Measurements from ENCODE around the gene DCBLD1. TPM values are rescaled to one million over a fixed set of nuclear protein-coding genes. Genes with fewer than 3 reads are reported as not detected.

The DCBLD1 gene
- total RNA-seq, 1 experiment from 2014 or later: 19.5 TPM

DNA sequence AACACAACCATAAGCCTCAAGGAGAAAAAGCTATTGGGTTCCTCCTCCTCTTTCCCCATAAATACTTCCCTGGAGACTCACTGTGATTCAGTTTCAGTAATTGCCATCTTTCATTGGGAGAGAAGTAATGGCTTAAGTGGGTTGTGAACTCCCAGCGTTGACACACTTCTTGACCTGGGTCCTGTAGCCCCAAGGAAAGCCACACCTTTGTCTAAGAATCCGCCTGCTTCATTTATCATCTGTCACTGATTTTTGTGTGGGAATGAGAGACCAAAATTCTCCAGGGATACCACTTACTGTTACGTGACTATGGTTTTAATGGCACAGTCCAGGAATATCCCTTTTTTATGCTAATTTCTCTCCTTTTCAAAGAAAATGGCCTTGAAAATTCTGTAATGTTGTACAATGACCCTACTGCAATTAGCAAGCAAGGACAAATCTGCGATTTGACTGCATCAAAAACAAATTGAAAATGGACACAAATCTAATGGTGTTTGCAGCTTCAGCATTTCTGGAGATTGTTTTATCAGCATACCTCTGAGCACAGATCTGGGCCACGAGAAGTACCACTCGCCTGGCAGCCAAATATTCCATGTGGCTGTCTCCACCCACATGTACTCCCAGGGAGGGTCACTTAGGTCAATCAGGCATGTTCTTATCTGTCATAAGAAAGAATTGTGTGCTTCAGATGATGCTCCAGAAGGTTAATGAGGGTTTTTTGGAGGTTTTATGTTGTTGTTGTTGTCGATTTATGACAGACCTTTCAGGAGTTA is 29.8 kb downstream of the DCBLD1 start (continued):
- TF ChIP-seq, protein P1, sequence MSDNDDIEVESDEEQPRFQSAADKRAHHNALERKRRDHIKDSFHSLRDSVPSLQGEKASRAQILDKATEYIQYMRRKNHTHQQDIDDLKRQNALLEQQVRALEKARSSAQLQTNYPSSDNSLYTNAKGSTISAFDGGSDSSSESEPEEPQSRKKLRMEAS (IDR thresholded peaks at IDR 0.05): no peak
- TF ChIP-seq ZNF274 (IDR thresholded peaks at IDR 0.05; ENCODE audit: low read depth, low read length) (no peak), FOSL1 (IDR thresholded peaks at IDR 0.05; ENCODE audit: low read depth) (no peak), EZH2phosphoT487 (IDR thresholded peaks at IDR 0.05; ENCODE audit: borderline replicate concordance) (no peak), YY1 (IDR thresholded peaks at IDR 0.05; ENCODE audit: extremely low read depth, insufficient replicate concordance, low read depth, low read length) (no peak)
- TF ChIP-seq, protein P2, sequence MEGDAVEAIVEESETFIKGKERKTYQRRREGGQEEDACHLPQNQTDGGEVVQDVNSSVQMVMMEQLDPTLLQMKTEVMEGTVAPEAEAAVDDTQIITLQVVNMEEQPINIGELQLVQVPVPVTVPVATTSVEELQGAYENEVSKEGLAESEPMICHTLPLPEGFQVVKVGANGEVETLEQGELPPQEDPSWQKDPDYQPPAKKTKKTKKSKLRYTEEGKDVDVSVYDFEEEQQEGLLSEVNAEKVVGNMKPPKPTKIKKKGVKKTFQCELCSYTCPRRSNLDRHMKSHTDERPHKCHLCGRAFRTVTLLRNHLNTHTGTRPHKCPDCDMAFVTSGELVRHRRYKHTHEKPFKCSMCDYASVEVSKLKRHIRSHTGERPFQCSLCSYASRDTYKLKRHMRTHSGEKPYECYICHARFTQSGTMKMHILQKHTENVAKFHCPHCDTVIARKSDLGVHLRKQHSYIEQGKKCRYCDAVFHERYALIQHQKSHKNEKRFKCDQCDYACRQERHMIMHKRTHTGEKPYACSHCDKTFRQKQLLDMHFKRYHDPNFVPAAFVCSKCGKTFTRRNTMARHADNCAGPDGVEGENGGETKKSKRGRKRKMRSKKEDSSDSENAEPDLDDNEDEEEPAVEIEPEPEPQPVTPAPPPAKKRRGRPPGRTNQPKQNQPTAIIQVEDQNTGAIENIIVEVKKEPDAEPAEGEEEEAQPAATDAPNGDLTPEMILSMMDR (IDR thresholded peaks at IDR 0.05 in 2 of 3, conservative IDR thresholded peaks at IDR 0.05 in 1 of 3; ENCODE audit: borderline replicate concordance in 1 of 3, insufficient read depth in 1 of 3, low read depth in 2 of 3, low read length in 2 of 3): no peak

DNA sequence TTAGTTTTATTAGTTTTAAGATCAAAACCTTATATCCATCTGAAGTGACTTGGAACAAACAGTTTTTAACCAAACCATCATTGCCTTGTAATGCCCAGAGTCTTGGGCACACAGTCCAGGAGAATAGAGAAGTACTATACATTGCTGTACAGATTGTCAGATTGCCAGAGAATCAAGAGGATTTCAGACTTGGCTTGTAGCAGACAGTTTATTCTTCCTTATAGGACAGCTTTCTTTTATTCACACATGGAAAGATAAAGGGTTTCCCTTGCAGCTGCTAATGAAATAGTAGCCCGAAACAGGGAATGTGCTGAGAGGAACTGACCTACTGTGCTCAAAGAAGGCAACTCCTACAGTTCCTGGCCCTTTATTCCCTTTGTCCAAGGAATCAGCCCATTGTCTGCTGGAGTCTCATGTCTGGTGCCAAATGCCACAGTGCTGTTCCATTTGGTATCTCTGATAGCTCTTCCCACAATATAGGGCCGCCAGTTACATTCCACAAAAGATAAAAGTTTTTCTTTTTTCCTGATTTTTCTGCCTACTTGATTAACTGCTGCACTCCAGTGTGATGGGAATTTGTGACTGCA is 30.6 kb downstream of the DCBLD1 start:
- BruUV-seq (replicated peaks): no TSS peak
- H3K27me3 ChIP-seq (ENCODE audit: insufficient read depth, low read length): no peaks in the 10 kb centered on the region
- H2AFZ ChIP-seq (ENCODE audit: low read depth, low read length, poor library complexity, severe bottlenecking): no peak overlapping the region
- RAD21 ChIA-PET (ENCODE audit: low non-redundant PET in 1 of 2, low total read pairs in 2 of 2, uncharacterized antibody in 2 of 2, unreplicated experiment in 2 of 2): no interaction called here
- POLR2A ChIA-PET: no interaction called here
- no peak overlapping the region for H3K4me3 ChIP-seq (replicated peaks in 1 of 2; ENCODE audit: low read depth in 1 of 2, low read length in 2 of 2)
- H4K20me1 ChIP-seq (ENCODE audit: insufficient read depth): no peaks in the 10 kb centered on the region
- H3K9me2 ChIP-seq (ENCODE audit: insufficient read depth): no peaks in the 10 kb centered on the region
- ATAC-seq (no peak), DNase-seq (ENCODE audit: low read depth, low spot score) (no peak)
- H3K79me2 ChIP-seq (ENCODE audit: insufficient read depth, low read length): no peaks in the 10 kb centered on the region
- no peak overlapping the region for H3K9ac ChIP-seq (ENCODE audit: low read length)
- CTCF ChIA-PET: no interaction called here
- no peak overlapping the region for H3K4me2 ChIP-seq (ENCODE audit: low read length)
- no peaks in the 10 kb centered on the region for H3K4me1 ChIP-seq (ENCODE audit: control insufficient read depth in 1 of 2, insufficient read depth in 2 of 2, low read length in 2 of 2)
- no peaks in the 10 kb centered on the region for H3K9me3 ChIP-seq (ENCODE audit: control insufficient read depth in 1 of 2, insufficient read depth in 1 of 2, low read depth in 1 of 2, low read length in 2 of 2)
- H3K36me3 ChIP-seq (ENCODE audit: control insufficient read depth in 1 of 2, insufficient read depth in 2 of 2, low read length in 2 of 2): no peaks in the 10 kb centered on the region
- H3K27ac ChIP-seq (ENCODE audit: low read depth, low read length): no peak overlapping the region
- intact Hi-C loops (cut with micrococcal nuclease): no loop called here
- TF ChIP-seq EZH2phosphoT487 (IDR thresholded peaks at IDR 0.05; ENCODE audit: borderline replicate concordance): no peak
- no peak for TF ChIP-seq SP1 (IDR thresholded peaks at IDR 0.05; ENCODE audit: low read depth)
- TF ChIP-seq, protein P3, sequence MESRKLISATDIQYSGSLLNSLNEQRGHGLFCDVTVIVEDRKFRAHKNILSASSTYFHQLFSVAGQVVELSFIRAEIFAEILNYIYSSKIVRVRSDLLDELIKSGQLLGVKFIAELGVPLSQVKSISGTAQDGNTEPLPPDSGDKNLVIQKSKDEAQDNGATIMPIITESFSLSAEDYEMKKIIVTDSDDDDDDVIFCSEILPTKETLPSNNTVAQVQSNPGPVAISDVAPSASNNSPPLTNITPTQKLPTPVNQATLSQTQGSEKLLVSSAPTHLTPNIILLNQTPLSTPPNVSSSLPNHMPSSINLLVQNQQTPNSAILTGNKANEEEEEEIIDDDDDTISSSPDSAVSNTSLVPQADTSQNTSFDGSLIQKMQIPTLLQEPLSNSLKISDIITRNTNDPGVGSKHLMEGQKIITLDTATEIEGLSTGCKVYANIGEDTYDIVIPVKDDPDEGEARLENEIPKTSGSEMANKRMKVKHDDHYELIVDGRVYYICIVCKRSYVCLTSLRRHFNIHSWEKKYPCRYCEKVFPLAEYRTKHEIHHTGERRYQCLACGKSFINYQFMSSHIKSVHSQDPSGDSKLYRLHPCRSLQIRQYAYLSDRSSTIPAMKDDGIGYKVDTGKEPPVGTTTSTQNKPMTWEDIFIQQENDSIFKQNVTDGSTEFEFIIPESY (IDR thresholded peaks at IDR 0.05; ENCODE audit: extremely low read depth, insufficient replicate concordance, low read length): no peak
- TF ChIP-seq RAD21 (IDR thresholded peaks at IDR 0.05; ENCODE audit: low read depth): no peak
- TF ChIP-seq, protein P4, sequence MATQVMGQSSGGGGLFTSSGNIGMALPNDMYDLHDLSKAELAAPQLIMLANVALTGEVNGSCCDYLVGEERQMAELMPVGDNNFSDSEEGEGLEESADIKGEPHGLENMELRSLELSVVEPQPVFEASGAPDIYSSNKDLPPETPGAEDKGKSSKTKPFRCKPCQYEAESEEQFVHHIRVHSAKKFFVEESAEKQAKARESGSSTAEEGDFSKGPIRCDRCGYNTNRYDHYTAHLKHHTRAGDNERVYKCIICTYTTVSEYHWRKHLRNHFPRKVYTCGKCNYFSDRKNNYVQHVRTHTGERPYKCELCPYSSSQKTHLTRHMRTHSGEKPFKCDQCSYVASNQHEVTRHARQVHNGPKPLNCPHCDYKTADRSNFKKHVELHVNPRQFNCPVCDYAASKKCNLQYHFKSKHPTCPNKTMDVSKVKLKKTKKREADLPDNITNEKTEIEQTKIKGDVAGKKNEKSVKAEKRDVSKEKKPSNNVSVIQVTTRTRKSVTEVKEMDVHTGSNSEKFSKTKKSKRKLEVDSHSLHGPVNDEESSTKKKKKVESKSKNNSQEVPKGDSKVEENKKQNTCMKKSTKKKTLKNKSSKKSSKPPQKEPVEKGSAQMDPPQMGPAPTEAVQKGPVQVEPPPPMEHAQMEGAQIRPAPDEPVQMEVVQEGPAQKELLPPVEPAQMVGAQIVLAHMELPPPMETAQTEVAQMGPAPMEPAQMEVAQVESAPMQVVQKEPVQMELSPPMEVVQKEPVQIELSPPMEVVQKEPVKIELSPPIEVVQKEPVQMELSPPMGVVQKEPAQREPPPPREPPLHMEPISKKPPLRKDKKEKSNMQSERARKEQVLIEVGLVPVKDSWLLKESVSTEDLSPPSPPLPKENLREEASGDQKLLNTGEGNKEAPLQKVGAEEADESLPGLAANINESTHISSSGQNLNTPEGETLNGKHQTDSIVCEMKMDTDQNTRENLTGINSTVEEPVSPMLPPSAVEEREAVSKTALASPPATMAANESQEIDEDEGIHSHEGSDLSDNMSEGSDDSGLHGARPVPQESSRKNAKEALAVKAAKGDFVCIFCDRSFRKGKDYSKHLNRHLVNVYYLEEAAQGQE (IDR thresholded peaks at IDR 0.05; ENCODE audit: low read depth): no peak
- TF ChIP-seq ELF1 (IDR thresholded peaks at IDR 0.05; ENCODE audit: borderline replicate concordance, low read depth): no peak
- TF ChIP-seq EGR1 (IDR thresholded peaks at IDR 0.05; ENCODE audit: low read depth): no peak
- no peak for TF ChIP-seq ZFX (IDR thresholded peaks at IDR 0.05)
